CD4-positive, alpha-beta T cell treated with Interleukin-15 for 1 hour (primary cell): ENCODE data around the gene SIX2.

Experiments used
- DNase-seq: peaks from one replicate; pipeline ENCODE4 v3.0.0-alpha.2; 2020

The SIX2 gene

DNA sequence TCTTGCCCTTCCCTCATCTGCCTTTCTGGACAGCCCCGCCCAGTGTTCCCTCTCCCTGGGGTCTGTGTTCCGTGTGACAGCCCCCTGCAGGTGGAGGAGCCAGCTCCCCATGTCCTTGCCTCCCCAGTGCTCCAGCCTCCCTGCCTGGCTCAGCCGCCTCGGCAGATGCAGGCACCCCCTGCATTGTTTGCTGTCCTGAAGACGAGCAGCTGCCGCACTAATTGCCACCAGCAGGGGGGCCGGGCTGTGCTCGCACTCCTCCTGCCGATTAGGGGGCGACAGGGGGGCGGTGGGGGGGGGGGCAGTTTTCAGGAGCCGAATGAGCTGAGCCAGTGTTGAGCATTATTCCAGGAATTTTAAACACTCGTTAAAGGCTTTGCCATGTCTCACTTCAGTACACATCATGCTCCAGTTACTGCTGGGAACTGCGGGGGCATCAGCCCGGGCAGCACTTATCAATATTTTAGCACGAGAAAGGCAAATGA, 44.5 kb downstream of the SIX2 start:
- DNase-seq: no peak

DNA sequence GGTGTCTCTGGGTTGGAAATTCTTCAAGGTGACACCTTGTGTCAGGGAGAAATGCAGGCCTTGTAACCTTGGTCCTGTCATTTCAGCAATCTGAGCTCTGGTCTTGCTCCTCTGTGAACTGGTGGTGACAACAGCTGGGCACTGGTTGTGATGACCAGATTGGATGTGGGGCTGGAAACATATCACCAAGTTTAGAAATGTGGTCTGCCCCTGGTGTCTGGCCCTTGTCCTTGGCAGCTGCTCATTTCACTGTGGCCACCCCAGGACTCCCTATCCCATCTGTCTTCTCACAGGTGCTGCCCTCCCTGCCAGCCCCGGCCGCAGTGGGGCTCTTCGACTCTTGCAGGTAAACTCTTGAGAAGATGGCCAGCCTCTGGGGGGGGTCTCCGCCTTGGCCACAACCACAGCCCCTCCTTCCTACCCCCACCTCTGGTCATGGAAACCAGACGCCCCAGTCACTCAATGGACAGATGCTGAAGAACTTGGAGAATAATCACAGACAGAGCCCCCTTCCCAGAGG, 47.0 kb downstream of the SIX2 start:
- no peak for DNase-seq

GRCh38 chr2:44960871-44961270, 48.4 kb downstream of the SIX2 start:
- DNase-seq: no peak

GRCh38 chr2:44959855-44960254, 49.4 kb downstream of the SIX2 start:
- DNase-seq: no peak

DNA sequence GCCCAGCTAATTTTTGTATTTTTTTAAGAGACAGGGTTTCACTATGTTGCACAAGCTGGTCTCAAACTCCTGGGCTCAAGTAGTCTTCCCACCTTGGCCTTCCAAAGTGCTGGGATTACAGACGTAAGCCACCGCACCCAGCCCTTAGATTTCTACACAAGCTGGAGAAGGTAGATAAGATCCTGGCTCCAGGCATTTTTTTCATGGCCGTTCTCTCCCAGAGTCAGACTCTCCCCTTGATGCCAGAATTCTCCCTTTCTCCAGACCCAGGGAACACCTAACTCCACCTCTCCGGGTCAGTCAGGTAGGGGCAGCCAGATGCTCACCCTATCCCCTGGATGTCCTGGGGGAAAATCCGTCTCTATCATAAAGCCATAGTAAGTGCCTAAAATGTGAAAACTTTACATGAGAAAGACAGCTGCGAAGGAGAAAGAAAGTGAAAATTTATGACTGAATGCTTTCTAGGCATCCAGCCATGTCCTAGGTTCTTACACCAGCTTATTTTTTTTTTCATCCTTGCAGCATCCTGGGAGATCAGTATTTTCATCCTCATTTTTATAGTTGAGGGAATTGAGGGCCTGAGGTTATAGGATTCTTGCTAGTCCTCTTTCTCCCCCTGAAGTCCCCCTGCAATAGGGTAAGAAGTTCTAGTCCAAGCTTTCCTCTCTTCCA, 51.5 kb downstream of the SIX2 start:
- DNase-seq: no peak

GRCh38 chr2:44956843-44957242, 52.4 kb downstream of the SIX2 start:
- no peak for DNase-seq

- peak; percentile 61 for DNase-seq
Observed at GRCh38 chr2:44955593-44956392, 53.5 kb downstream of the SIX2 start.
